HG03135 (cell line): ENCODE measurements around the gene MDFIC.

Experiments
- ATAC-seq: cut with Tn5 transposase; IDR thresholded peaks from one replicate; pipeline ENCODE4 v1.9.1; 2021; ENCODE audit warnings: mild to moderate bottlenecking, moderate library complexity; ENCODE audit not compliant: unreplicated experiment

Gene MDFIC

DNA sequence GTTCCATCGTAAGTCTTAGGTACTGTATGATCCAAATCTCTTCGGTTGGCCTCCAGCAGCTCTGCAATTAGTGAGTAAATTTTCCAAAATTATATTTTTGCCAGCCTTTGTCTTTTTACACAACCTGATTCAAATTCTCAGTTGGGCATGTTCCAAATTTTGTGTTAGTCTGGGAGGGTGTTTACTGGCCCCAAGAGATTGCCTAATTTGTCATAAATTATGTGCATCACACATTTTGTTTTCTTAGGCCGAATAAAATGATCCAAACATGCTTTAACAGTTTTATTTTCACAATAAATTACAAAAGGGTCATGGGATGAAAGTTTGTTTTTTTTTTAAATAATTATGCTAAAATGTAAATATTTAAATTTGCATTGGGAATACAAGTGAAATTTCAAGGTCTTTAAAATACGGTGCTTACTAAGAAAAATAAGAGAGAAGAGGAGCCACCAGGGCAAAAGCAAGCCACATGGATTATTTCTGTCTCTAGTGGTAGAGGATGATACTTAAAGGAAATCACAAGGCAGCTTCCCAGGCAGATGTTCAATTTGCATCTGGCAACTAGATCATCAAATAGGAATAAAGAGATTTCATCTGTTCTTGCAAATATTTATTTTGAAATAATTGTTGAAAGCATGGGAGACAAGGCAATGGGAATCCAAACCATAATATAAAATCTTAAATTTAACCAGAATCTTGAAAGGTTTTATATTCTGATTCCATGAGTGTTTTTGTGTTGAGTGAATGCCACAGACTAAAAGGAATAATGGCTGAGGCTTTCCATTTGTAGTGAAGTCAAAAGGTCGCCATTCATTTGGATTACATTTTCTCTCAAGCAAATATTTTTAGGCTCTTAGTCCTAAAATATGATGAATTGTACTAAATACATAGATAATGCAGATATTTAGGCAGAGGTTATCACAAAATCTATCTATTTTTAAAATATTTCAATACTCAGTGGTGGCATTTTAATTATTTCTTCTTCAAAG lies 111.1 kb downstream of the MDFIC start:
- no peak for ATAC-seq

DNA sequence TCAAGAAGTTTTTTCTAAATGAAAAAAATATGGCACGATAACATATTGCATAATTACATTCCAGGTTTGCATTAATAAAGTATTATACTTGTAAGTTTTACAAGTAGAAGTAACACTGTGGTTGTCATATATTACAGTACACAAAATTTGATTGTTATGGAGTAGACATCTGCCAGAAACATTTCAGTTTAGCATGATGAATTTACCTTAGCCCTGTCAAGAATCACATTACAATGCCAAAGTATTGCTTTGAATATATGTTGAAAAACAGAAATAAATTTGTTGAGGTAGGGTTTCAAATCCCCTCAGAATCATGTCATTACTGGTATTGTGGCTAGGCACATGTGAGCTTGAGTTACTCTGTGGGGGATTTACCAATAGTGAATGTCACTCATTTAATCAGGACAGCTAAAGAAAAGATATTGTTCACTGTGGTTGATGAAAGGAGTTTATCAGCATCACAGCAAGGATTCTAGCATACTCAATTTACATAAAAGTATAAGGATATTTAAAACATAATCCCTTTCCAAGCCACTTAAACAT lies 112.1 kb downstream of the MDFIC start:
- ATAC-seq = no peak

DNA sequence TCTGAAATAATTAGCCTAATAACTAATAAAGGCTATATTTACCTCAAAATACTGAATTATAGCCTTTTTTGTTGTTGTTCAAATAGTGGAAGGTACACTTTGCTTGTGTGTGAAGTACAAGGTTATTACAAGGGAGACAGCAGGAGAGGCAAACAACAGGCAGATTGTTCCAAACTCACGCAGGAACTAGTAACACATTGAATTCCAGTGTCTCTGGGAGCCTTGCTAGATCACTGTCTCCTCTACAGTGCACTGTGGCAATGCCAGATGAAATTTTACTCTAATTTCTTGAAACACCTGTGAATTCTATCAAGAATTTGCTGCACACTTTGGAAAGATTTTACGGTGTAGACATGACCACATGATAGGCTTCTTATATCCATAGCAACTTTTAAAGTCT lies 112.6 kb downstream of the MDFIC start:
- no peak for ATAC-seq

DNA sequence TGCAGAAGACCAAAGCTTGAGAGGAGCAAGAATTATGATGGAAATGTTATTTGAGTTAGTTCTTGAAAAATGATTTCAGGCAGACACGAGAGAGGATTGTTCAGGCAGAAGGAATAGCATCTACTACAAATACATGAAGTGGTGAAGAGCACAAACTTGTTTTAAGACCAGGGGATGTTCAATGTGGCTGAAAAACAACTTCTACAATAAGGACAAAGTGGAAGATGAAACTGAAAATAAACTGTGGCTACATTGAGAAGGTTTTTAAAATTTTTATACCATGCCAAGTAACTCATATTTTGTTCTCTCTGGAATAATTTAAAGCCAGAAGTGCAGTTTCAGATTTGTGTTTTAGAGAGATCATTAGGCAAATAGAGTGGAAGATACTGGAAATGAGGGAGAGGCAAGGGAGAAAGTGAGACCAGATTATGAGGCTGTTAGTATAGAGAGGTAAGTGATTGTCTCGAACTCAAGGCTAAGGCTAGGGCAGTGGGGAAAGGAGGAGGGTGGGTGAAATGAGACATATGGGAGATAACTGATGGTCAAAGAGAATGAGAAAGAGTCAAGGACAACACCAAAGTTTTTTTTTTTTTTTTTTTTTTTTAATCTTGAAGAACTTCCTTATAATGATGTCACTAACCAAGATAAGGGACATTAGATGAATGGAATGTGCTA lies 115.4 kb downstream of the MDFIC start:
- ATAC-seq = no peak

DNA sequence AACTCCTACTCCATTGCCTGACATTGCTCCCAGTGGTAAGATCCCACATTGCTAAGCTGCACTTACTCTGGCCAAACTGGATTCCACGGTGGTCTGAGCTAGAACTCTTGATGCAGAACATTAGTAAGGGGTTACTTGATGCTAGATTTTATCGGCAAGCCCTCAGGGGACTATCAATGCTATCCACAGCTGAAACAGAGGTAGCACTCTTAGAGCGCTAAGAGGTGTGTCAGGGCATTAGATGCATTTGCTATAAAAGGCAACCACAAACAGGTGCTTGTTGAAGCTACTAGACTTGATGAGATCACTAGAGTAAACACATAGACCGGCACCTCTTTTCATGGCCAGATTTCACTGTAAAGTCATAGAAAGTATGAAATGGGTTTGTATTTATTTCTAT lies 116.3 kb downstream of the MDFIC start:
- ATAC-seq = no peak

DNA sequence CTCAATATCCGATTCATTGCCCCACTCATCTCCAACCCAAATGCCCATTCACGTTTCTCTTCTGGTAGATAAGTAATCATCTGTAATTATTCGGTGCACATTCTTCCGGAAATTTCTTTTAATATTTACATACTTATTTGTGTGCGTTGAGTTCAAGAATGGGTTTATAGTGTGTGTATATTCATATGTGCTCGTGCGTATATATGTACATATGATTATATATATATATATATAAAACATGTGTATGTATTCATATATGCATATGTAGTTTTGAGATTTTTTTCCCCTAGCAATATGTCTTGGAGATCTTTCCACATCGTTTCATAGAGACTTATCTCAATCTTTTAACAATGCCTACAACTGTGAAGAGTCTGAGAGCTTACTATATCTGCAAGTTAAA lies 118.2 kb downstream of the MDFIC start:
- no peak for ATAC-seq

DNA sequence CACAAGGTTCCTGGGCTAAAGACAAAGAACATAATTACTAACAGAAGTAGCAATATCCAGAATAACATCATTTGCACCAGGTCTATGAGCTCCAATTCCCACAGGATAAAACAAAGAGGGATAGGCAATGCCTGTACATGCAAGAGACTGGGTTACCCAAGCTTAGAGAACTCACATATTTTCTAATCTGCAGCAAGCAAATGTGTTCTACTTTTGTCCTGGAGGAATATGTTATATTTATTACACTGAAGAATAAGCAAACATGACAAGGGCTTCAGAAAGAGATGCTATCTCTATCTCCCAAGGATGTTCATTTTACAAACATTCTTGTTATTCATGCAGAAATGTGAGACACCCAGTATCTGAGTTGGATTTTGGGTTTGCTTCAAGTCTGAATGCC lies 118.6 kb downstream of the MDFIC start:
- no peak for ATAC-seq

DNA sequence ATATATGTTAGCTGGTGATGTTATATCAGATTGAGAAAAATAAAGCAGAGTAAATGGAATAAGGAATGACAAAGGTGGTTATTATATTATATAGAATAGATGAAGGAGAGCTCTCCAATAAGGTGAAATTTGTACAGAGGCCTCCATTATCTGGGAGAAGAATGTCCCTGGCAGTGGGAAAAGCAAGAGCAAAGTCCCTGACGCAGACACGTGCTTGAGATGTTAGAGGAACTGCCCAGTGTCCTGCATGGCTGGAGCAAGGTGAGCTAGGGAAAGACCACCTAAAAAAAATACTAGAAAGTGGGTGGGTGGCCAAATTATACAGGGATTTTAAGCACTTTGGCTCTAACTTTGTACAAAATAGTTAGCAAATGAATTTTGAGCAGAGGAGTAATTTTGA lies 120.7 kb downstream of the MDFIC start:
- ATAC-seq = no peak

DNA sequence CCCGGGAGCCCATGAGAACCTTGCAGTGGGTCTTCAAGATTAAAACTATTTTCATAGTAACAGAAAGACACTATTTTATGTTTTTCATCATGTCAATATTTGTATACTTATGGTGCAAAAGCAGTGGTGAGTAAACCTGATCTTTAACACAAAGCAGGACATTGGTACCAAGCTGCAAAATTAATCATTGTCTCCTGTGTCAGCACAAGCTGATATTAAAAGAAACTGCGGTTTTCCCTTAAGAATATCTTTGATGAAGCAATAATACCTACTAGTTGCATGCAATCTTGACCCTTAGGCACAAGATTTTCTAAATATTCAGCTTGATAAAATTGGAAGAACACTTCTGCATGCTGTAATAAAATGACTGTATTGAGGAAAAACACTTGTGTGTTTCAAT lies 121.7 kb downstream of the MDFIC start:
- ATAC-seq = no peak

DNA sequence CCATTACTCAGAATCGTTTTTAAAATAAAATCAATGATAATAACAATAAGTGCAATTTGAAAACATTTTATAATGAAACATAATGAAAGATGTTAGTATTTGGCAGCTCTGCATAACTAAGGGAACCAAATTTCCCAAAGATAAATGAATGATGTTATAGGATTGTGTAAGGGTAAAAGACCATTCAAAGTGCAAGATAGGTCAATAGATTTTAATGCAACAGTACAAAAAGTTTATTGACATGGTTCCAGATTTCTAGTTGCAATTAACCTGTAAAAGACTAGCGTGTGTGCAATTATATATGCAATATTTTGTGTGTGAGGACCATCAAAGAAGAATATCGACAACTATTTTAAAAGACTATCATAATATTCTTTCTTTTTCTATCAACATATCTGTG lies 122.3 kb downstream of the MDFIC start:
- no peak for ATAC-seq

DNA sequence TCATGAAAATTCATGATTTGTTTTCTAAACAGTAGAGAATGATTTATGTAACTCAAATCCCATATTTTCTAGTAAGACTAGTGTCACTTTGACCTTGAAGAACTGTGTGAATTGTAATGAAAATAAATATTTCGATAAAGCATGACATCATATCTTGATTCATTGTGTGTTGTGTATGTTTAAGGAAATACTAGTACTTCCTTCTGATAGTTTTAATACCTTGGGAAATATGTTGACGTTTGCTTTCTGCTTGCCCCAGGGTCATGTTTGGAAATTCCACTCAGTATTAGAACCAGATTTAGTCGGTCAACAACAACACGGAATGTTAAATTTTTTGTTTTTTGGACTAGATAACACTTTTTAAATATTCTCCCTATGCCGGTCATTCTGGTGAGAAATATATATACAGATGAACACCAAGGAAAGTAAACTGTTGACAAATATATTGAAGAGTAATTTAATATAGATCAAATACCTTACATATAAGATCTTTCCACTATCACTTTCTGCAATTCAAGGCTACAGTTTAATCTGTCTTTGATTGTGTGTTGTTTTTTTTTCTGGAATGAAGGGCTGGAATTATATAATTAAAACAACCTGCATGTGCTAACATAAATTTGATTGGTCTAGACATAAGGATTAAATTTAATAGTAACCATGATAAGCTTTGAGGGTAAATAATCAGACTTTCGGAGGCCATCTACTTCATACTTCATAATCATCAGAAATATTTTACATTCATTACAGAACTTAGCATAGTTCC lies 126.2 kb downstream of the MDFIC start:
- no peak for ATAC-seq

DNA sequence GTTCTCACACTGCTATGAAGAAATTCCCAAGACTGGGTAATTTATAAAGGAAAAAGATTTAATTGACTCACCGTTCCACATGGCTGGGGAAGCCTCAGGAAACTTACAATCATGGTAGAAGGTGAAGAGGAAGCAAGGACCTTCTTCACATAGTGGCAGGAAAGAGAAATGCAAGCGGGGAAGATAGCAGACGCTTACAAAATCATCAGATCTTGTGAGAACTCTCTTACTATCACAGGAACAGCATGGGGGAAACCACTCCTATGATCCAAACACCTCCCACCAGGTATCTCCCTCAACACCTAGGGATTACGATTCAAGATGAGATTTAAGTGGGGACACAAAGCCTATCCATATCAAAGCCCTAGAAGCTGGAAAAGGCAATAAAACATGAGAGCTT lies 130.8 kb downstream of the MDFIC start:
- ATAC-seq = no peak

DNA sequence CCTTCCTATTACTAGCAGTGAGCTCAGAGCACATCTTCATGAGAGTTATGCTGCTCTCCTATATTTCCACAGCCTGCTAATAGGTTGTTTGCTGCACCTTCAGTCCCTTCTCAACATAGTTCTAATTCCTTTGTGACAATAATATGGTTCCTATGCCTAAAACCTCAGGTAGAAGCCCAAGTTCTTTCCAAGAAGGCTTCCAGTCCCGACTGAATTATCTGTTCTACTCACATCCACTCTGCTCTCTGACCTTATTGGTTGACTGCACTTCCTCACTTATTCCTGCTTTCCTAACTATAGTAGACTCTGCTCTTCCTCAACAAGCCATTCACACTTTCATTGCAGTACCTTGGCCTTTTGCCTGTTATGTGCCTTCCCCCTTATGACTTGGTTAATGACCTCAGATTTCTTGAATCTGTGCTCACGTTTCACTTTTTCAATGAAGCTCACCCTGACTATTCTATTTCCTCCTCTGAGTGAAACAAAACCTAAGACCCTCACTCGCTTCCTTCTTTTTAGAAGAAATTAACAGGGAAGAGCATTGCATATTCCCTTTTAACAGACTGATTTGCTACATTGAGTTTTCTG lies 132.7 kb downstream of the MDFIC start:
- no peak for ATAC-seq

DNA sequence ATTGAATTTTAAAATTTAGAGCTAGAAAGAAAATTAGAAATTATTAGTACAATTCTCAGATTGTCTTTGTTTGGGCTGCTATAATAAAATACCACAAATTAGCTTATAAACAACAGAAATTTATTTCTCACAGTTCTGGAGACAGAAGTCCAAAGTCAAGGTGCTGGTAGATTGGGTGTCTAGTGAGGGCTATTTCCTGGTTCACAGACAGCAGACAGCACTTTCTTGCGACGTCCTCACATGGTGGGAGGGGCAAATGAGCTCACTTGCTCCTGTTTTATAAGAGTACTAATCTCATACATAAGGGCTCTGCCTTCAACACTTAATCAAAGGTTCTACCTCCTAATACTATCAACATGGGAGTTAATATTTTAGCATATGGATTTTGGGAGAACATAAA lies 134.1 kb downstream of the MDFIC start:
- ATAC-seq = no peak

DNA sequence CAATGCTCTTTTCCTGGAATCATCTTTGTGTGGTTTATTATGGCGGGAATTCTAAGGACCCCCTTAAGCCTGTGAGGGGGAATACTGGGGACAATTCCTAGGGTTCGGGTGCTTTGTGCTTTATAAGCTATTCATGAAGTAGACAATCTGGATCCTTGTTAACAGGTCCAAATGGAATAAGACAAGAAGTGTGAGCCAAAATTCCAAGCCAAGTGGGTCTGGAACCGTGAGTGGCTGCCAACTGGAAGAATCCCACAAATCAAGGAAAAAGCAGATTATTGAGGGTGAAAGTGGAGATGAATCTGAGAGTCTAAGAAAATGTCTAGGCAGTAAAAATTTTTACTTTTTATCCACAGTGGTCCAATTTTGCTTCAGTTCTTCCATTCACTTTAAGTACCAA lies 136.8 kb downstream of the MDFIC start:
- no peak for ATAC-seq

DNA sequence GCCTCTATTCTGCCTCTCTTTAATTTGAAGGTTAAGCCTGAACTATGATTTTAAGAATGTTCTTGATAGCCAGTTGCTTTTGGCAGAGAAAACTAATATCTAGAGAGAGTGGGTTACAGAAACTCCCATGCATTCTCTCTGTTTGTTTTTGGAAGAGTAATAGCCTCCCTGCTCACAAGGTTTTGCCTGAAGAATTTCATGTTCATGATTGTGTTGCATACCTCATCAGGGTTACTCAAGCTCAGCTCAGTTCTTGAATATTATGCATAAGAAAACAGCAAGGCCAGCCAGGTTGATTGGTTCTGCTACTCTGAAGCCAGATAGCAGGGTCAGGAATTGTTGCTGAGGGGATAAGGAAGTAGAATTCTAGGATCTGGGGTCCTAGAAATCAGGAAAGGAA lies 137.4 kb downstream of the MDFIC start:
- no peak for ATAC-seq

DNA sequence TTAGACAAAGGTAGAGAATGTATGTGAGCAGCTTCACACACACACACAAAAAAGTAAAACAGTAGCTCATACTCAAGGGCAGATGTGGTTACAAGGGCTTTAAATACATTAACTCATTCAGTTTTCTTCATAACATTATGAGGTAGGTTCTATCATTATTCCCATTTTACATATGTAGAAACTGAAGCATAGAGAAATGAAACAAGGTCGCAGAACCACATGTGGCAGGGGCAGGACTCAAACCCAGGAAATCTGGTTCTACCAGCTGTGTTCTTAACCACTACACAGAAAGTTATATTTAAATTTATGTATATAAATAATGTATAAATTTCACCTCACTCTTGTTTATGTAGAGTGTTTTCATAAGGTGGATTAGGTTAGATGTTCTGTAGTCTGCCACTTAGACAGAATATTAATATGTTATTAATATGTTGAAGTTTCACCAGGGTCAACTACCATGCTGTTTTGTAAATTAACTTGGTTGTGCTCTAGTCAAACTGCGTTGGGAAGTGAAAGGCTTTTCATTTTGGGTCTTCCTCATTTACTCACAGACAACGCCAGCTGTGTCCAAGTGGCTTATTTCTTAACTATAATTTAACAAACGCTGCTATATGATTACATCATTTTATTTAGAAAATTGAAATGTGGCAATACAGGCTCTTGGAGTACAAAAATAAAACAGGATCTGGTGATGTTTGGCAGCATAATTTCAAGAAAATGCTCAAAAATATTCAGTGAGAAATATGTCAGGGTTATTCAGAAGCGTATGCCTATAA lies 138.4 kb downstream of the MDFIC start:
- ATAC-seq = peak; percentile 72

DNA sequence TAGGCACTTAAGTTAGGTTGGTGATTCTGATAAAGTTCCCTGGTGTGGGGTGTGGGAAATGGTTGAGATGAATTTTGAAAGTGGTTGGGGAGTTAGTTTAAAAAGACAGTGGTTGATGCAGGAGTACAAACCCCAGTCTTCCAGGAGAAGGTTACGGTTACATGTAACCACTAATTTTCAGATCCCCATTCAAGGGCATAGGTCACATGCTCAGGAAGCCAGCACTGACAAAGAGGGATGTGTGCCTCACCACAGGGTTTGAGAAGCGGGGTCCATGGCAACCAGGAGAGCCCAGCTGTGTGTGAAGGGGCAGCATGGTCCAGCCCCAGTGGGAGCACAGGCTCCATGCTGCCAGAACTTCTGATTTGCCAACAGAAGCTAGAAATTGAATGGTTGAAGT lies 144.2 kb downstream of the MDFIC start:
- no peak for ATAC-seq

DNA sequence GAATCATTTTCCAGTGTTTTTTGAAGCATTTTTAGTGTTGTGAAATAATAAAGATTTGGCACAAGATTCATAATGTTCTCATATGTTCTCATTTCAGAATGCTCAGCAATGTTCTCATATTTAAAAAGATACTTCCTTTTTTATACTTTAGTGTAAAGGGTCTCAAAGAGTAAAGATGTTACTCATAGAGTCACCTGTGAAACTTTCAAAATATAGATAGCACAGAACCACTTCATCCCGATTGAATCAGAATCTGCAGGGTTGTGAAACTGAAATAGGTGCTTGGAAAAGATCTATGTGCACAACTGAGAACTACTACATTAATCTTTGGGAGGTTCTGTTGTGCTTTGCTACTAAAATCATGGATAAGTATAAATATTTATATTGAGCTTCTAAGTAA lies 144.7 kb downstream of the MDFIC start:
- ATAC-seq = no peak

DNA sequence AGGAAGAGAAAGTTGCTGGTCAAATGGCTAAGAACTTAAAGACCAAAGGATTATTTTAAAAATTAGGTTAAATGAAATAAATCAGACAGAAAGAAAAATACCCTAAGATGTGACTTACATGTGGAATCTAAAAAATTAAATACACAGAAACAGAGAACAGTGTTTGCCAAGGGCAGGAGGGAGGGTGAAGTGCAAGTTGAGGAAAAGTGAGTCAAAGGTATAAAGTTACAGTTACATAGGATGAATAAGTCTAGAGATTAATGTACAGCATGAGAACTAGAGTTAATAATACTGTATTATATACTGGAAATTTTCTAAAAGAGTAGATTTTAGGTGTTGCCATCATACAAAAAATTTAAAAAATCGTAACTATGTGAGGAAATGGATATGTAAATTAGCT lies 146.3 kb downstream of the MDFIC start:
- no peak for ATAC-seq
